GM12872 (cell line): Measurements from ENCODE around the gene ANKRD65.

Source experiments
- CTCF ChIP-seq: IDR thresholded peaks from 3 replicates; pipeline ENCODE4 v1.5.1; 2011; ENCODE audit warnings: low read depth, mild to moderate bottlenecking, low read length, moderate library complexity; ENCODE audit not compliant: insufficient read depth

Gene ANKRD65

GRCh38 chr1:1425426-1425752 is 4.3 kb upstream of the ANKRD65 start:
- TF ChIP-seq CTCF: no peak

GRCh38 chr1:1424707-1425106 is 3.6 kb upstream of the ANKRD65 start:
- no peak for TF ChIP-seq CTCF

GRCh38 chr1:1423245-1423597 is 2.1 kb upstream of the ANKRD65 start:
- no peak for TF ChIP-seq CTCF

GRCh38 chr1:1422465-1423244 is 1.6 kb upstream of the ANKRD65 start:
- TF ChIP-seq CTCF: no peak

- TF ChIP-seq CTCF: no peak
Measured at GRCh38 chr1:1421907-1422464, 910 bp upstream of the ANKRD65 start.

GRCh38 chr1:1420654-1421141 is 378 bp downstream of the ANKRD65 start:
- TF ChIP-seq CTCF: no peak

- TF ChIP-seq CTCF: no peak
Measured at GRCh38 chr1:1419813-1420653, 1.0 kb downstream of the ANKRD65 start.
